Adrenal gland (tissue), 5 donors: ENCODE data around the gene RAB40AL.

Experiments
- CTCF ChIP-seq, 6 experiments: fragments of 450-650 bp in 4 of 6; fragments of 200-600 bp in 2 of 6; sonication (generic) in 1 of 6; IDR thresholded peaks; 1 replicate in 5 of 6; 2 replicates in 1 of 6; pipeline versions ENCODE4 v1.5.1 to v1.8.0; 2016 to 2021; ENCODE audit warnings: antibody characterized with exemption in 6 of 6, mild to moderate bottlenecking in 2 of 6, moderate library complexity in 1 of 6
- POLR2A ChIP-seq, 2 donors: fragments of 450-650 bp; IDR thresholded peaks; one replicate each; pipeline ENCODE4 v1.6.1; 2017; ENCODE audit warnings: antibody characterized with exemption in 2 of 2, mild to moderate bottlenecking in 2 of 2, moderate library complexity in 1 of 2
- donor health status: DM: no; HTN: no; CAD: no.

- no peak for TF ChIP-seq CTCF (IDR thresholded peaks at IDR 0.05)
- no peak for TF ChIP-seq POLR2A (IDR thresholded peaks at IDR 0.05)
Observed at GRCh38 chrX:102985192-102985591, 48.1 kb downstream of the RAB40AL start.
